GM18867 (cell line): Measurements from ENCODE around the gene NCK1.
"Not testable (repeated sequence)": the region's sequence is repeated elsewhere in the genome, so short reads cannot be mapped to it uniquely, and the experiment has no call there.

Source experiments
- ATAC-seq: cut with Tn5 transposase; IDR thresholded peaks from one replicate; pipeline ENCODE4 v1.9.1; 2021; ENCODE audit warnings: mild to moderate bottlenecking, moderate library complexity; ENCODE audit not compliant: unreplicated experiment

The NCK1 gene

DNA sequence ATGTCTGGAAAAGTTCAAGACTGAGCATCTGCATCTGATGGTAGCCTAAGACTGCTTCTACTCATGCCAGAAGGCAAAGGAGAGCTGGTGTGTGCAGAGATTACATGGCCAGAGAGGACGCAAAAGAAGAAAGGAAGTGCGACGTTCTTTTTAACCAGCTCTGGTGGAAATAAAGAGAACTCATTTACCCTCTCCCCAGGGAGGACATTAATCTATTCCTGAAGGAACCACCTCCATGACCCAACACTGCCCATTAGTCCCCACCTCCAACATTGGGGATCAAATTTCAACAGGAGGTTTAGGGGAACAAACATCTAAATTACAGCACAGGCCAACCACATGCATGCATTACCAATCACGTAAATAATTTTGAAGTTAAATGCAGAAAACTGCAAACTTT lies 1.5 kb upstream of the NCK1 start:
- ATAC-seq = no peak

DNA sequence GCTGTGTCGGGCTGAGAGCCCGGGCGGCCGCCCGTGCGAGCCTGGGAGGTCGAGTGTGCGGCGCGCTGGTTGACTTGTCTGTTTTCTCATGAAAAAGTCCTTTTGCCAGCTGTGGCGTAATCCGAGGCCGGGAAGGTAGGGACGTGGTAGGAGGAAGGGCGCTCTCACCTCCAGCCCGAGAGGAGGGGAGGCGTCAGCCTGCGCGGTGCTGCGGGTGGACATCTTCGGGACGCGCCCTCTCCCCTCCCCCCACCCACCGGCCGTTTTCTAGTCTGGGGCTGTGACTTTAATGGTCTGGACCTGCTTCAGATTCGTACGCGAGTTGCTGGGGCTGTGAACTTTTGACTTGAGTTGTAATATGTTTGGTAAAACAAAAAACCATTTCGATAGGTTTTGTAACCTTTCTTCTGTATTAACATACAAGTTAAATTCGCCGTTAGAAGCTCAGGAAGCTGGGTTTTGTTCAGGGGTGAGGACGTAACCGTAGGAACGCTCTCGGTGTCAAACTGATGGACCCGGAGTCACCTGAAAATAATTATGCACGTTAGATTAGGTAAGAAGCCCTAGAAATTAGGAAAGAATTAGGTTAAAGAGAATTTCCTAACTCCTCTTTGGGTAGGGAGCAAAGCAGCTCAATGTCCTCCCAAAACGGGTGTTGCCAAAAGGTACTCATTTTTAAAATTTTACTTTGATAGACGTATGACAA lies 762 bp downstream of the NCK1 start:
- ATAC-seq = no peak

DNA sequence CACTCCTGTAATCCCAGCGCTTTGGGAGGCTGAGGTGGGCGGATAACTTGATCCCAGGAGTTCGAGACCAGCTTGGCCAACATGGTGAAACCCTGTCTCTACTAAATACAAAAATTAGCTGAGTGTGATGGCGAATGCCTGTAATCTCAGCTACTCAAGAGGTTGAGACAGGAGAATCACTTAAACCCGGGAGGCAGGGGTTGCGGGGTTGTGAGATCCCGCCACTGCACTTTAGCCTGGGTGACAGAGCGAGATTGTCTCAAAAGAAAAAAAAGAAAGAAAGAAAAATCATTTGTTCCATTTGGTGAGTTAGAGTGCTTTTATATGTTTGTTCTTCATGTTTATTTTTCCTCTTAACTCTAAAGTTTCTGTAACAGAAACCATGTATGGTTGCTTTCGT lies 7.3 kb downstream of the NCK1 start:
- no peak for ATAC-seq

DNA sequence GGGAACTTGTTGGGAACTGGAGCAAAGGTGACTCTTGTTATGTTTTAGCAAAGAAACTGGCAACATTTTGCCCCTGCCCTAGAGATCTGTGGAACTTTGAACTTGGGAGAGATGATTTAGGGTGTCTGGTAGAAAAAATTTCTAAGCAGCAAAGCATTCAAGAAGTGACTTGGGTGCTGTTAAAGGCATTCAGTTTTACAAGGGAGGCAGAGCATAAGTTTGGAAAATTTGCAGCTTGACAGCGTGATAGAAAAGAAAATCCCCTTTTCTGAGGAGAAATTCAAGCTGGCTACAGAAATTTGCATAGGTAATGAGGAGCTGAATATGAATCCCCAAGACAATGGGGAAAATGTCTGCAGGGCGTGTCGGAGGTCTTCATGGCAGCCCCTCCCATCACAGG lies 10.2 kb downstream of the NCK1 start:
- not testable (repeated sequence) for ATAC-seq

DNA sequence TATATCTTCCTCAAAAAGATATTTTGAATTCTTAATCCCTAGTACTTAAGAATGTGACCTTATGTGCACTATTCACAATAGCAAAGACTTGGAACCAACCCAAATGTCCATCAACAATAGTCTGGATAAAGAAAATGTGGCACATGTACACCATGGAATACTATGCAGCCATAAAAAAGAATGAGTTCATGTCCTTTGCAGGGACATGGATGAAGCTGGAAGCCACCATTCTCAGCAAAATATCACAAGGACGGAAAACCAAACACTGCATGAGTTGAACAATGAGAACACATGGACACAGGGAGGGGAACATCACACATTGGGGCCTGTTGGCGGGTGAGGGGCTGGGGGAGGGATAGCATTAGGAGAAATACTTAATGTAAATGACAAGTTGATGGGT lies 17.5 kb downstream of the NCK1 start:
- ATAC-seq = not testable (repeated sequence)

DNA sequence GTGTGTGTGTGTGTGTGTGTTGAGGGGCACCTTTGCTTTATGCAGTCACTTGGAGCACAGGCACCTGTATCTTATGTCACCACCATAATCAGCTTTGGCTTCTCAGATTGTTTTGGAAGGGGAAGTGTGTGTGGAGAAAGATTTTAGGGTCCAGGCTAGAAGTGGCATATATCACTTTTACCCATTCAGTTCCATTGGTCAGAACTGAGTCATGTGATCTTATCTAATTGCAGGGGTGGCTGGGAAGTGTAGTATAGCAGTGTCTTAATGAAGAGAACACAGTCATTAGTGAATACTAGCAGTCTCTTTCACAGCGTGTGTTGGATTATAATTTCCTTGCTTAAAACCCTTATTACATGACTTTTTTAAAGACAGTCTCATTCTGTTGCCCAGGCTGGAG lies 20.6 kb downstream of the NCK1 start:
- no peak for ATAC-seq

DNA sequence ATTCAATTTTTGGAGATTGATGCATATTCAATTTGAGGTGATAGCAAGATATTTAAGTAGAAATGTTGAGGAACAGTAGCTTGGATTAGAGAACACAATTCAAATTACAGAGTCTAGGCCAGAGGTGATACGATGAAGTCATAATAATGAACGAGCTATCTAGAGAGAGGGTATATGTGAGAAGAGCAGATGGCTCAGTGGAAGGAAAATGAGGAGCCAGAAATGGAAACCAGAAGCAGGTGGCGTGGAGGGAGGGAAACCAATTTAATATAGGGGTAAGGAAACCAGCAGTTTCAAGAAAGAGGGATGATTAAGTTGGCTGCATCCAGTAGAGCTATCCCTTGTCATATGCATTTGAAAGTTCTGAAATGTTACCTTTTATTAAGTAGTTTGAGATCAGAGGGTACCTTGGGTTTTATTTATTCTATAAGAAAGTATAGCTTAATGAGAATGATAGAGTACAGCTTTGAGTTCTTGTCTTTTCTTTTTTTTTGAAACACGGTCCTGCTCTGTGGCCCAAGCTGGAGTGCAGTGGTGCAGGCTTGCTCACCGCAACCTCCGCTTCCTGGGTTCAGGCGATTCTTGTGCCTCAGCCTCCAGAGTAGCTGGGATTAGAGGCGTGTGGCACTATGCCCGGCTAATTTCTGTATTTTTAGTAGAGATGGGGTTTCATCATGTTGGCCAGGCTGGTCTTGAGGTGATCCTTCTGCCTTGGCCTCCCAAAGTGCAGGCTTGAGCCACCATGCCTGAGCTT lies 22.1 kb downstream of the NCK1 start:
- ATAC-seq = no peak

DNA sequence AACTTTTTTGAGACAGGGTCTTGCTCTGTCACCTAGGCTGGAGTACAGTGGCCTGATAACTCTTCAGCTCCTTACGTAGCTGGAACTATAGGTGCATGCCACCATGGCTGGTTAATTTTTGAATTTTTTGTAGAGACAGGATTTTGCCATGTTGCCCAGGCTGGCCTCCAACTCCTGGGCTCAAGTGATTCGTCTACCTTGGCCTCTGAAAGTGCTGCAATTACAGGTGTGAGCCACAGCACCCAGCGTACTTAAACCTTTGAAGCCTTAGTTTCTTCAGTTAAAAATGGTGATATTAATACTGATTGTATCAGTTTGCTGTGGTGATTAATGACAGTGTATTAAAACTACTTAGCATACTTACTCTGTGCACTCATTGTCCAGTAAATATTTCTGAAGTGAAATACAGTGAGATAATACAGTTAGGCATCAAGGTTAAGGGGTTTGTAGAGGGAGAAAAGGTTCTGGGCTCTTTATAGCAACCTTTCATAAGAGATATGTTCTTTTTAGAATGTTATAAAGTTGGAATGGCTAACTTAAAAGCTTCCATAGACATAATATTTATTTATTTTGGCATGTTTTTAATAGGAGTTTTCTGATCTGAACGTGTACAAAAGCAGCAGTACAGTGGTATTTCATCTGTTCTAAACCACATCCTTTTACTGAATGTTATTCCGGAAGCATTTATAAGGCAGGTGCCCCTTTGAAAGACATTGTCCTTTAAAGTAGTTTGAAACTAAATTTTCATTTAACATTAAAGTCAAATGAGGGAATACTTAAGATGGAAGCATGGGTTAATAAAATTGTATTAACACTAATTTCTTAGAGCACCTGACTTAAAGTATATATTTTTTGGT lies 23.6 kb downstream of the NCK1 start:
- ATAC-seq = no peak

DNA sequence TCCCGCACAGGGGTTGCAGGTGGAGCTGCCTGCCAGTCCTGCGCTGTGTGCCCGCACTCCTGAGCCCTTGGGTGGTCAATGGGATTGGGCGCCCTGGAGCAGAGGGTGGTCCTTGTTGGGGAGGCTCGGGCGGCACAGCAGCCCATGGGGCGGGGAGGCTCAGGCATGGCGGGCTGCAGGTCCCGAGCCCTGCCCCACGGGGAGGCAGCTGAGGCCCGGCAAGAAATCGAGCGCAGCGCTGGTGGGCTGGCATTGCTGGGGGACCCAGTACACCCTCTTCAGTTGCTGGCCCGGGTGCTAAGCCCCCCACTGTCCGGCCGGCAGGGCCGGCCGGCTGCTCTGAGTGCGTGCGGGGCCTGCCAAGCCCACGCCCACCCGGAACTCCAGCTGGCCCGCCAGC lies 27.9 kb downstream of the NCK1 start:
- ATAC-seq = no peak

DNA sequence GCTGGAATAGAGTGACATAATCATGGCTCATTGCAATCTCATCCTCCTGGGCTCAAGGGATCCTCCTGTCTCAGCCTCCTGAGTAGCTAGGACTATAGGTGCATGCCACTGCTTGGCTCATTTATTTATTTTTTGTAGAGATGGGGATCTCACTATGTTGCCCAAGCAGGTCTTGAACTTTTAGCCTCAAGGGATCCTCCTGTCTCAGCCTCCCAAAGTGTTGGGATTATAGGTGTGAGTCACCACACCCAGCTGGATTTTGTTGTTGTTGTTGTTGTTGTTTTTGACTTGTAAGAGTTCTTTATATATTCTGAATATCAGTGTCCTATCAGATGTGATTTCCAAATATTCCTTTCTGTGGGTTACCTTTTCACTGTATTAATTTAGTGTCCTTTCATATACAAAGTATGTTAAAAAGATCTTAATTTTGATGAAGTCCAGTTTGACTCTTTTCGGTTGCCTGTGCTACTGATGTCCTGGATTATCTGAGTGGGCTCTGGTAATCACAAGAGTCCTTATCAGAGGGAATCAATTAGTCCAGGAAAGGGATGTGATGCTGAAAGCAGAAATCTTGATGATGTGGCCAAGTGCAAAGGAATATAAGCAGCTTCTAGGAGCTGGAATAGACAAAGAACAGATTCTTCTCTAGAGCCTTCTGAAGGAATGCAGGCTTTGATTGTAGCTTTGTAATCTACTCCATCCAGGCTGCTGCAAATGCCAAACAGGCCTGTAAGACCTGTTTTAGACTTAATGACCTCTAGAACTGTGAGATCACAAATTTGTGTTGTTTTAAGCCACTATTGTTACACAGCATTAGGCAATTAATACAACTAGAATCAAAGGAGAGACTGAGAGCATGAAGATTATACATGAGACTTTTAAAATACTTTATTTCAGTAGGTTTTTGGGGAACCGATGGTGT lies 30.2 kb downstream of the NCK1 start:
- no peak for ATAC-seq

DNA sequence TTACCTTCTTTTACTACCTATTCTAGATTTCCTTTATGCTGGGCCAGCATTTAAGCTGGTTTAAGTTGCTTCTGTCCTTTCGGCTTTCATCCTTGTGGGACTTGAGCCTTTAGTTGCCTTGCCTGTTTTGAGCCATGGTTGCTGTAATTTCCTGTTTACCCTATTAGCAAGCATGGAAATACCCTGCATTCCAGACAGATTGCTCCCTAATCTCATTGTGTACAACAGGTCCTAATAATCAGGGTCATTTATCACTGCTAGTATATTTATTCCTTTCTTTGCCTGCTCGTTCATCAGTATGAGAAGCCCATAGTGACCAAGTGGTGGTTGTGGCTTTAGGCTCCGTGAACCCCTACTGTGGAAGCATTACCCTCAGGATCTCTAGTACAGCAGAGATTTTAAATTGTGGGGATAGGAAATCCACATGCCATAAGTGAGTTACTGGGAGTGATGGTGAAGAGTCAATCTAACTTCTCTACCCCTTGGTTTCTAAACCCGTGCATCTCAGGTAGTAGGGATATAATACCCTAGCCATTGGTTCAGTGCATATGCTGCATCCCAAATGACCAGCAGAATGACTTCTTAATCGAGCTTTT lies 31.9 kb downstream of the NCK1 start:
- no peak for ATAC-seq

DNA sequence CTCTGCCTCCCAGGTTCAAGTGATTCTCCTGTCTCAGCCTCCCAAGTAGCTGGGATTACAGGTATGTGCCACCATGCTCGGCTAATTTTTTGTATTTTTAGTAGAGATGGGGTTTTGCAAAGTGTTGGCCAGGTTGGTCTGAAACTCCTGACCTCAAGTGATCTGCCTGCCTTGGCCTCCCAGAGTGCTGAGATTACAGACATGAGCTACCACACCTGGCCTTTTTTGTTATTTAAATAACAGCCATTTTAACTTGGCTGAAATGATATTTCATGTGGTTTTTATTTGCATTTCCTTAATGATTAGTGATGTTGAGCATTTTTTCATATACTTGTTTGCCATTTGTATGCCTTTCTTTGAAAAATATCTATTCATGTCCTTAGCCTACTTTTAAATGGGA lies 35.2 kb downstream of the NCK1 start:
- ATAC-seq = not testable (repeated sequence)

DNA sequence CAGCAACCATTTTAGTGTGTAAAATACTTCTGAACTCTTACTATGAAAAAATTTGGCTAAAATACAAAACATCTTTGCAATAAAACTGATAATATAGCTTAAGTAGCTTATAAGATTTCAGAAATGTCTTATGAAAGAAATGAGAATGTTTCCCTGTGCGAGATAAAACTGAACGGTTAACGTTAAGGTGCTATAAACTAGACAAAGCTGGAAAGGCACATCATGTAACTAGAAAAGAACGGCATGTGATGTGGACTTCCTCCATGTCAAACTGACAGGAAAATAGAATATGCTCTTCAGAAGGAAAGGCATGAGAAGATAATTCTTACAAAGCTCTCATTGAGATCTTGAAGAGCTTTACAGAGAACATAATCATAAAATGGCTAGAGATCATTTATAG lies 36.5 kb downstream of the NCK1 start:
- ATAC-seq = no peak

DNA sequence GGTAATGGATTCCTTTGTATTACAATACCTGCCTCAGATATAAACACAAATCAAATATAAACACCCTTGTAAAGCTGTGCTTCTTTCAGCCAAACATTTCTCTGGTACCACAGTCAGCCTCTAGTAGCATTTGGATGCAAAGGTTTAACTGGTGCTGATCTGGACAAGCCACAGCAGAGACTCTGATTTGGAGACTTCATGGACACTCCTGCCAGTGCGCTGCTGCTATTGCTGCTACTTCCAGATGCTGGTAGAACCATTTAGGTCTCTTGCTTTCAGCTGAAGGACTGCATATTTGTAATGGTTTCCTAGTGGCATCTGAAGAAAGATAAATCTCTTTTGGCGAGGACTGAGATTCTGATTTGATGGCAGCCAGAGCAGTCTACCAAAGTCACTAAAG lies 36.9 kb downstream of the NCK1 start:
- ATAC-seq = no peak

DNA sequence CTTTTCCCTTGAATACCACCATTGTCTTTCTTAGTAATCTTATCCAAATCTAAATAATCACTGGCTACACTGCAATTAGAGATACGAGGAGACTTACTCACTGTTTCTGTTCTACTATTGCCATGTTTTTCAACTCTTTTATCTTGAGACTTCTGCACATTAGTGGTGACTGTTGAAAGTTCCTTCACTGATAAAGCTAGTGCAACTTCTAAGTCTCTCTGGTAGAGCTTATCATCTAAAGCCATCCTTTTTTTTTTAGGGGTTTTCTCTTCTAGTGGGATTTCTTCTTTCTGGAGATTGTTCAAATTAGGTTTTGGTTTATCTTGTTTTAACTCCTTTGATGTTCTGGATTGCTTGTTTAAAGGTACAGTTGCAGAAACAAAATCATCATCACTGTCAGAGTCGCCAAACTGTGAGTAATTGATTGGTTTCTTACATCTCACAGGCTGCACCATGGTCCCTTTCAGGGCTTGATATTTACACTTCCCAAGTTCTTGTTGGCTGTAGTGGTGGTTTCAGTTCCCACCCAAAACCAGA lies 37.7 kb downstream of the NCK1 start:
- ATAC-seq = no peak

DNA sequence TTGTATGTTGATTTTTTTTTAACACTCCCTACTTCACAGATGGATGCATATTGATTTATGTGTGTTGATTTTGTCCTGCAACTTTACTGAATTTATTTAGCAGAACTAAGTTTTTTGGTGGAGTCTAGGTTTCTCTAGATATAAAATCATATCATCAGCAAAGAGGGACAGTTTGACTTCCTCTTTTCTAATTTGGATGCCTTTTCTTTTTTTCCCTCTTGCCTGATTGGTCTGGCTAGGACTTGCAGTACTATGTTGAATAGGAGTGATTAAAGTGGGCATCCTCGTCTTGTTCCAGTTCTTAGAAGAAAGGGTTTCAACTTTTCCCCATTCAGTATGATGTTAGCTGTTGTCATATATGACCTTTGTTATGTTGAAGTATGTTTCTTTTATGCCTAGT lies 38.7 kb downstream of the NCK1 start:
- ATAC-seq = not testable (repeated sequence)

DNA sequence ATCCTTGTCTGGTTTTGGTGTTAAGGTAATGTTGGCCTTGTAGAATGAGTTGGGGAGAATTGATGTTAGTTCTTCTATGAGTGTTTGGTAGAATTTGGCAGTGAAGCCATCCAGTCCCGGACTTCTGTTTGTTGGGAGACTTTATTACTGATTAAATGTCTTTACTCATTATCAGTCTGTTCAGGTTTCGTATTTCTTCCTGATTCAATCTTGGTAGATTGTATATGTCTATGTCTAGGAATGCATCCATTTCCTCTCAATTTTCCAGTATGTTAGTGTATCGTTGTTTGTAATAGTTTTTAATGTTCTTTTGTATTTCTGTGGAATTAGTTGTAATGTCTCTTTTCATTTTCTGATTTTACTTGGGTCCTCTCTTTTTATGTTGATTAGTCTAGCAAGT lies 39.4 kb downstream of the NCK1 start:
- no peak for ATAC-seq

DNA sequence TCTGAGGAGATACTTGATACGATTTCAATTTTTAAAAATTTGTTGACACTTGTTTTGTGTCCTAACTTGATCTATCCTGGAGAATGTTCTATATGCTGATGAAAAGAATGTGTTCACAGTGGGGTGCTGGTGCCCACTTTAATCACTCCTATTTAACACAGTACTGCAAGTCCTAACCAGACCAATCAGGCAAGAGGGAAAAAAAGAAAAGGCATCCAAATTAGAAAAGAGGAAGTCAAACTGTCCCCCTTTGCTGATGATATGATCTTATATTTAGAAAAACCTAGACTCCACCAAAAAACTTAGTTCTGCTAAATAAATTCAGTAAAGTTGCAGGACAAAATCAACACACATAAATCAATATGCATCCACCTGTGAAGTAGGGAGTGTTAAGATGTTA lies 40.5 kb downstream of the NCK1 start:
- ATAC-seq = not testable (repeated sequence)

DNA sequence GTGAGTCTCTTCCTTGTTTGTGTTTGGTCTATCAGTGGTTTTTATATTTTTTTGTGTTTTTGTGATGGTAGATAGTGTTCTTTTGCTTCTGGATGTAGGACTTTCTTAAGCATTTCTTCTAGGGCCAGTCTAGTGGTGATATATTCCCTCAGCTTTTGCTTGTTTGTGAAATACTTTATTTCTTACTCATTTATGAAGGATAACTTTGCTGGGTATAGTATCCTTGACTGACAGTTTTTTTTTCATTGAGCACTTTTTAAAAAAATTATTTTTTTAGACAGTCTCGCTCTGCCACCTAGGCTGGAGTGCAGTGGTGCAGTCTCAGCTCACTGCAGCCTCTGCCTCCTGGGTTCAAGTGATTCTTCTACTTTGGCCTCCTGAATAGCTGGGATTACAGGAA lies 41.9 kb downstream of the NCK1 start:
- no peak for ATAC-seq

DNA sequence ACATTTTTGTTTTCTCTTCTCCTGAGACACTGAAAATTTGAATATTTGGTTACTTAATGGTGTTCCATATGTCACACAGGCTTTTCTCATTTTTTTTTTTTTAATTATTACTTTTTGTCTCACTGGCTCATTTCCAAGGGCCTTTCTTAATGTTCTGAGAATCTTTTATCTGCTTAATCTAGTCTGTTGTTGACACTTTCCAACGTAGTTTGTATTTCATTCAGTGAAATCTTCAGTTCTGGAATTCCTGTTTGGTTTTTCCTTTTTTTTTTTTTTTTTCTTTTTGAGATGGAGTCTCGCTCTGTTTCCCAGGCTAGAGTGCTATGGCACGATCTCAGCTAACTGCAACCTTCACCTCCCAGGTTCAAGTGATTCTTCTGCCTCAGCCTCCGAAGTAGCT lies 42.7 kb downstream of the NCK1 start:
- ATAC-seq = no peak
